ENCODE results near the gene FRAS1. TPM values are rescaled to one million over a fixed set of nuclear protein-coding genes. Genes with fewer than 3 reads are reported as not detected.
"Not testable (repeated sequence)": the region's sequence is repeated elsewhere in the genome, so short reads cannot be mapped to it uniquely, and the experiment has no call there.

FRAS1 gene
- total RNA-seq, 4 donors from 2014 or later, result 3.1 to 11.4 (median 6.7) TPM

DNA sequence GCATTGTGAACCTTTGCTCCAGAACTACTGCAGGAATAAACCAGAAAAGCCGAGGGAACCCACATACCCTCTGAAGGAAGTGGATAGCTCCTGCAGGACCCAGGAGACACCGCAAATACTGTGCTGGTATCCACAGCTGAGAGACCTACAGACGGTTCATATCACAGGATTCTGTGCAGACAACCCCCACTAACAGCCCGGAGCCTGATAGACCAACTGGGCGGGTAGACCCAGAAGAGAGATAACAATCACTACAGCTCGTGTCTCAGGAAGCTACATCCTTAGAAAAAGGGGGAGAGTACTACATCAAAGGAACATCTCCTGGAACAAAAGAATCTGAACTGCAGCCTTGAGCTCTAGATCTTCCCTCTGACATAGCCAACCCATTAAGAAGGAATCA, 150.8 kb downstream of the FRAS1 start:
- DNase-seq, result no peak
- Histone ChIP-seq H3K36me3 (no peaks in the 10 kb centered on the region), H3K4me3 (no peak overlapping the region), H3K9me3 (no peaks in the 10 kb centered on the region), H3K27ac (no peak overlapping the region), H3K4me1 (no peaks in the 10 kb centered on the region), H3K27me3 (no peaks in the 10 kb centered on the region)
- TF ChIP-seq, protein P1, sequence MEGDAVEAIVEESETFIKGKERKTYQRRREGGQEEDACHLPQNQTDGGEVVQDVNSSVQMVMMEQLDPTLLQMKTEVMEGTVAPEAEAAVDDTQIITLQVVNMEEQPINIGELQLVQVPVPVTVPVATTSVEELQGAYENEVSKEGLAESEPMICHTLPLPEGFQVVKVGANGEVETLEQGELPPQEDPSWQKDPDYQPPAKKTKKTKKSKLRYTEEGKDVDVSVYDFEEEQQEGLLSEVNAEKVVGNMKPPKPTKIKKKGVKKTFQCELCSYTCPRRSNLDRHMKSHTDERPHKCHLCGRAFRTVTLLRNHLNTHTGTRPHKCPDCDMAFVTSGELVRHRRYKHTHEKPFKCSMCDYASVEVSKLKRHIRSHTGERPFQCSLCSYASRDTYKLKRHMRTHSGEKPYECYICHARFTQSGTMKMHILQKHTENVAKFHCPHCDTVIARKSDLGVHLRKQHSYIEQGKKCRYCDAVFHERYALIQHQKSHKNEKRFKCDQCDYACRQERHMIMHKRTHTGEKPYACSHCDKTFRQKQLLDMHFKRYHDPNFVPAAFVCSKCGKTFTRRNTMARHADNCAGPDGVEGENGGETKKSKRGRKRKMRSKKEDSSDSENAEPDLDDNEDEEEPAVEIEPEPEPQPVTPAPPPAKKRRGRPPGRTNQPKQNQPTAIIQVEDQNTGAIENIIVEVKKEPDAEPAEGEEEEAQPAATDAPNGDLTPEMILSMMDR (IDR thresholded peaks at IDR 0.05), result no peak
- no peak for TF ChIP-seq POLR2A (IDR thresholded peaks at IDR 0.05)
- 49 to 85% methylated on average over 6 of the region's 6 CpGs for WGBS, 2 donors
- intact Hi-C loops (cut with DNase I), result no loop called here

DNA sequence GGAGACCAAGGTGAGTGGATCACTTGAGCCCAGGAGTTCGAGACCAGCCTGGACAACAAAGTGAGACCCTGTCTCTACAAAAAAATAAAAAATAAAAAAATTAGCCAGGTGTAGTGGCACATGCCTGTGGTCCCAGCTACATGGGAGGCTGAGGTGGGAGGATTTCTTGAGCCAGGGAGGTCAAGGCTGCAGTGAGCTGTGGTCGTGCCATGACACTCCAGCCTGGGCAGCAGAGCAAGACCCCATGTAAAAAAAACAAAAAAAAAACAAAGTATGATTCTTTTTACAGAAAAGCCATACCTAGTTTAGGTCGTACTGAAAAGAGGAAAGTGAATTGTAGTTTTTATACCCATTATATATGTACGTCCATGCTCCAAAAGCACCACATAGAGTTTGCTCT, 151.8 kb downstream of the FRAS1 start:
- H3K4me3 ChIP-seq; intact Hi-C loops (cut with DNase I); H3K4me1 ChIP-seq; DNase-seq; H3K36me3 ChIP-seq; H3K9me3 ChIP-seq; H3K27me3 ChIP-seq; H3K27ac ChIP-seq: not testable (repeated sequence)
- 71 to 88% methylated on average over 4 of the region's 4 CpGs for WGBS, 2 donors

DNA sequence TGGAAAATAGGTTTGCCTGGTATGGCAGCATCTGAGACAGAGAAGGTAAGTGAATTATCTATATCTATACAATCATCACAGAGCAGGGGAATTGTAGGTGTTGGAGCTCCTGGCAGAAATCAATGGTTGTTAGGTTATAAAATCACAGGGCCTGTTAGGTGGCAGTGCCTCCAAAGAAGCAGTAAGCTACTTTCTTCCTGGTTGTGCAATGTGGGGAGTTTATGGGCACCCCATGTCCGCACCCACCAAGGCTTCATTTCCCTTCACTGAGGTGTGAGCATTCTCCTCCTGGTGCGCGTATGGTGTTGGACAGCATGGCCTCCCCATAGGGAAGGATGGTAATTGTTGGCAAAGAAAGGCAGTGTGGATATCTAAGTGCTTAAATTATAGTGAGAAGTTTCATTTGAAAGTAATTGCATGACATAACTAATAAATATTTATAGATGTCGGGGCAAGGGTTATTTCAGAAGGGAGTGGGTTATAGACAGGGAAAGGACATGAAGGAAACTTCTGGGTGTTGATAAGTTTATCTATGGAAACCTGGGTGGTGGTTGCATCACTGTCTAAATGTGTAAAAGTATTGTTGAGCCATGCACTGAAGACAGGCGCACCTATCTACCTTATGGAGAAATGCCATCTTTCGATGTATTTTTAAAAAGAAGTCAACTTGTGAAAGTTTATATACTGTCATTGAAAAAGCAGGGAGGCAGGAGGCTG, 153.7 kb downstream of the FRAS1 start:
- 90 to 92% methylated on average over 6 of the region's 6 CpGs for WGBS, 2 donors
- Histone ChIP-seq H3K4me1 (peaks cover 0 to 14% (median 0%) of the 10 kb centered on the region in 3 donors), H3K4me3 (no peak overlapping the region), H3K9me3 (no peaks in the 10 kb centered on the region), H3K27ac (no peak overlapping the region), H3K27me3 (no peaks in the 10 kb centered on the region), H3K36me3 (no peaks in the 10 kb centered on the region)
- TF ChIP-seq POLR2A (IDR thresholded peaks at IDR 0.05), result no peak
- TF ChIP-seq, protein P1 (IDR thresholded peaks at IDR 0.05), result no peak
- intact Hi-C loops (cut with DNase I), result no loop called here
- no peak for DNase-seq

DNA sequence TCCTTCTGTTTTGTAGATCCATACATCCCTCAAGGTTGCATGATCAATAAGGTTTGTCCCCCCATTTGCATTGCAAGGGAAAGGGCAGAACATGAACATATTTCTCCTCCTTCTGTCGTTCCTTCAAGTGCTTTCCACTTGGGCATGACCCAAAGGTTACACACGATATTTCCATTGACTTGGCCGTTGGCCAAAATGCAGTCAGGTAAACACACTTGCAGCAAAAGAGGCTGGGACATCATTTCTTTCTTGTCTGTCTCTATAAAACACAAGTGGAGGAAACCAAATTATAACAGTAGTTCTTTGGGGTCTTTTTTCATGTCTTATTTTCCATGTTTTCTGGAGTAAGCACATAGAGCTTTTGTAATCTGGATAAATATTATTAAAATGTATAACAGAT, 156.1 kb downstream of the FRAS1 start:
- Histone ChIP-seq H3K36me3 (no peaks in the 10 kb centered on the region), H3K4me1 (peaks cover 0 to 21% (median 0%) of the 10 kb centered on the region in 3 donors), H3K27ac (no peak overlapping the region), H3K4me3 (no peak overlapping the region), H3K9me3 (no peaks in the 10 kb centered on the region), H3K27me3 (no peaks in the 10 kb centered on the region)
- WGBS, 2 donors, result 44 to 58% methylated on average over 3 of the region's 3 CpGs
- no peak for TF ChIP-seq POLR2A (IDR thresholded peaks at IDR 0.05)
- TF ChIP-seq, protein P1 (IDR thresholded peaks at IDR 0.05), result no peak
- no peak for DNase-seq
- intact Hi-C loops (cut with DNase I), result no loop called here

DNA sequence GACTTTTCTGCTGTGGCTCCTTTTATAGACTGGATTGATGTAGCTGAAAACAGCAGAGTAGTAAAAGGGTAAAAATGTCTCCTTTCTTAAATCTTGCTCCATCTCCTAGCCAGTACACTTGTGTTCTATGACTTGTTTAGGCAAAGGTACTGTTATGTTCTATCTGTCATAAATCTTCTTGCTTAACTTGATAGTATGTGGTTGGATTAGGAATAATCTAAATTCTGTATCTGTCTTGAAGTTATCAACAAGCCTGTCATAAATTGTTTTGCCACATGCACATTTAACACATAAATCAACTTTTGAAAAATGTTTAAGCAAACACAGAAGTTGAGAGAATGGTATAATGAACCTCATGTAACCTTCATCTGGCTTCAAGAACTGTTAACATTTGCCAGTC, 157.0 kb downstream of the FRAS1 start:
- H3K9me3 ChIP-seq, result no peaks in the 10 kb centered on the region
- DNase-seq, result no peak
- TF ChIP-seq, protein P1 (IDR thresholded peaks at IDR 0.05), result no peak
- no peak for TF ChIP-seq POLR2A (IDR thresholded peaks at IDR 0.05)
- no peaks in the 10 kb centered on the region for H3K27me3 ChIP-seq
- H3K4me1 ChIP-seq, result peaks cover 0 to 21% (median 0%) of the 10 kb centered on the region in 3 donors
- intact Hi-C loops (cut with DNase I), result no loop called here
- H3K36me3 ChIP-seq, result no peaks in the 10 kb centered on the region
- H3K27ac ChIP-seq, result no peak overlapping the region
- no peak overlapping the region for H3K4me3 ChIP-seq

DNA sequence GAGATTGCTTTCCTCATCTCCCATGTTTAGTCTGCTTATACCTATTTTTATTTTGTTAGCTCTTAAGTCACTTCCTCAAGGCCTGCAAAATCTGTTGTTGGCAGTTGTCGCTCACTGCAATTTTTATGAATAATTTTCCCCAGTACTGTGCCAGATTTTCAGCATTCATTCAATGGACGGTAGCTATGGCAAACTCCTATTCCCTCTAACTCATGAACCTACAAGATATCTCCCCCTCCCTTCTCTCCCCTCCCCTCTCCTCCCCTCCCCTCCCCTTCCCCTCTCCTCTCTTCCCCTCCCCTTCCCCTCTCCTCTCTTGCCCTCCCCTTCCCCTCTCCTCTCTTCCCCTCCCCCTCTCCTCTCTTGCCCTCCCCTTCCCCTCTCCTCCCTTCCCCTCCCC, 160.4 kb downstream of the FRAS1 start:
- Histone ChIP-seq H3K36me3 (no peaks in the 10 kb centered on the region), H3K4me1 (peaks cover 0 to 33% (median 0%) of the 10 kb centered on the region in 3 donors), H3K4me3 (no peak overlapping the region), H3K27me3 (no peaks in the 10 kb centered on the region), H3K9me3 (no peaks in the 10 kb centered on the region), H3K27ac (no peak overlapping the region)
- intact Hi-C loops (cut with DNase I), result no loop called here
- 89 to 92% methylated on average over 2 of the region's 2 CpGs for WGBS, 2 donors
- DNase-seq, result no peak
- TF ChIP-seq, protein P1 (IDR thresholded peaks at IDR 0.05), result no peak
- TF ChIP-seq POLR2A (IDR thresholded peaks at IDR 0.05), result no peak
